Kidney (tissue), 14 donors: ENCODE results near the gene LMO4. TPM values are rescaled to one million over a fixed set of nuclear protein-coding genes. Genes with fewer than 3 reads are reported as not detected.
A peak's percentile ranks its signal among the peaks of the same experiment; 100 is the strongest.

Source experiments
- DNase-seq, 5 donors: peaks; one replicate each; pipeline ENCODE4 v3.0.0-alpha.2; 2013 to 2020
- FAIRE-seq: peaks from 2 replicates; lab custom pipeline; 2012; peaks lifted over from hg19 to GRCh38; lab: Jason Lieb, UNC
- H3K27ac ChIP-seq, 2 donors: one replicate each; pipeline ENCODE4 v1.7.0; 2013; ENCODE audit warnings: low read depth in 2 of 2, low read length in 2 of 2, inconsistent platforms in 1 of 2
- H3K27me3 ChIP-seq: one replicate; pipeline ENCODE4 v1.7.1; 2013; ENCODE audit warnings: low read length, inconsistent platforms; ENCODE audit not compliant: control insufficient read depth, insufficient read depth
- H3K36me3 ChIP-seq, 3 donors: one replicate each; pipeline versions ENCODE4 v1.7.0 to v1.7.1; 2013; ENCODE audit warnings: low read length in 3 of 3, control low read depth in 1 of 3, inconsistent platforms in 1 of 3; ENCODE audit not compliant: insufficient read depth in 3 of 3, control insufficient read depth in 2 of 3
- H3K4me1 ChIP-seq, 3 donors: one replicate each; pipeline versions ENCODE4 v1.7.0 to v1.7.1; 2013; ENCODE audit warnings: low read length in 3 of 3, inconsistent platforms in 1 of 3, low read depth in 1 of 3; ENCODE audit not compliant: control insufficient read depth in 2 of 3, insufficient read depth in 2 of 3
- H3K4me3 ChIP-seq, 3 donors: one replicate each; pipeline versions ENCODE4 v1.7.0 to v1.8.1; 2013; ENCODE audit warnings: low read length in 3 of 3, control low read depth in 1 of 3, inconsistent platforms in 1 of 3
- H3K9ac ChIP-seq, 3 donors: one replicate each; pipeline versions ENCODE4 v1.7.0 to v1.7.1; 2013; ENCODE audit warnings: low read length in 3 of 3, control low read depth in 1 of 3, inconsistent platforms in 1 of 3
- H3K9me3 ChIP-seq, 3 donors: one replicate each; pipeline versions ENCODE4 v1.7.0 to v1.7.1; 2013; ENCODE audit warnings: low read length in 3 of 3, control low read depth in 1 of 3, inconsistent platforms in 1 of 3; ENCODE audit not compliant: control insufficient read depth in 2 of 3, insufficient read depth in 1 of 3
- CTCF ChIP-seq: IDR thresholded peaks from 3 replicates; pipeline ENCODE4 v1.5.1; 2012; ENCODE audit warnings: mild to moderate bottlenecking, moderate library complexity, borderline replicate concordance; ENCODE audit not compliant: insufficient read depth; ENCODE audit errors: extremely low read depth
- intact Hi-C: fragments of 100-400 bp; cut with DNase I; formaldehyde crosslinking; loops from one replicate; pipeline ENCODE4 v1.11.1; 2022
- polyA plus RNA-seq: library from polyadenylated mRNA; stranded (reverse); fragments of 350-450 nt; fragmentation: Illumina TruSeq; extraction: RNeasy Lipid Tissue Mini Kit (QIAGEN cat#74804); gene quantifications from one replicate; pipeline ENCODE4 v1.2.3, GENCODE V29; 2014; ENCODE audit warnings: low read depth, low replicate concordance; ENCODE audit not compliant: insufficient read depth
- total RNA-seq: library from RNA; stranded (reverse); fragmentation: NEBNext Ultra II Directional; extraction: Animal tissue kit (Norgen Biotek cat#: 25700); gene quantifications from one replicate; pipeline ENCODE4 v1.2.1, GENCODE V29; 2021
- donor health status: control.
- donor health status: control.
- donor health status: control.
- donor health status: control.
- donor health status: control.
- donor health status: DM: yes; HTN: yes; CAD: no.
- donor health status: Normal renal cell carcinoma (clear cell type).

The LMO4 gene
- total and polyA plus RNA-seq, 2 donors from 2014 or later = 39.1 to 56.2 TPM

- H3K4me3 ChIP-seq = no peak overlapping the region
- no peak overlapping the region for H3K9ac ChIP-seq
- peaks cover 0 to 3% (median 0%) of the 10 kb centered on the region in 3 donors for H3K4me1 ChIP-seq
- FAIRE-seq = peak; percentile 69
- no peaks in the 10 kb centered on the region for H3K9me3 ChIP-seq
- peak; percentile 85 for TF ChIP-seq CTCF
- H3K27me3 ChIP-seq = no peaks in the 10 kb centered on the region
- H3K27ac ChIP-seq = no peak overlapping the region
- intact Hi-C loops = no loop called here
- H3K36me3 ChIP-seq = no peaks in the 10 kb centered on the region
- DNase-seq = peak in 4 of 5 donors; percentile 58 to 84 (median 68)
Observed at GRCh38 chr1:87325982-87326738, 2.5 kb upstream of the LMO4 start.

- H3K9me3 ChIP-seq = no peaks in the 10 kb centered on the region
- DNase-seq = peak in 2 of 5 donors; percentile 49 to 64
- no peaks in the 10 kb centered on the region for H3K27me3 ChIP-seq
- FAIRE-seq = no peak
- H3K36me3 ChIP-seq = no peaks in the 10 kb centered on the region
- H3K4me1 ChIP-seq = peaks cover under 1 to 9% (median 6%) of the 10 kb centered on the region in 3 donors
- H3K4me3 ChIP-seq = peak overlapping the region; percentile 51 to 82 (median 71)
- H3K9ac ChIP-seq = peak overlapping the region; percentile 9 to 89 (median 75)
- TF ChIP-seq CTCF = no peak
- H3K27ac ChIP-seq = peak overlapping the region; percentile 83 to 91
- intact Hi-C loops = no loop called here
Observed at GRCh38 chr1:87327376-87328271, 1.1 kb upstream of the LMO4 start.

GRCh38 chr1:87329051-87329525 lies 408 bp downstream of the LMO4 start:
- Histone ChIP-seq H3K9ac (peak overlapping the region; percentile 33 to 91 (median 85)), H3K36me3 (no peaks in the 10 kb centered on the region), H3K27me3 (no peaks in the 10 kb centered on the region), H3K4me1 (peaks cover 6 to 17% (median 6%) of the 10 kb centered on the region in 3 donors), H3K9me3 (no peaks in the 10 kb centered on the region), H3K27ac (peak overlapping the region; percentile 84 to 89), H3K4me3 (peak overlapping the region; percentile 74 to 95 (median 89))
- DNase-seq = peak; percentile 68 to 84 (median 82)
- TF ChIP-seq CTCF = no peak
- no peak for FAIRE-seq
- intact Hi-C loops = no loop called here
